ENCODE data around the gene CCDC158. TPM values are rescaled to one million over a fixed set of nuclear protein-coding genes. Genes with fewer than 3 reads are reported as not detected.
A peak's percentile ranks its signal among the peaks of the same experiment; 100 is the strongest.

The CCDC158 gene
- total and polyA plus RNA-seq, 2 experiments from 2014 or later: 0.21 to 0.27 TPM

GRCh38 chr4:76463568-76463967 lies 42.6 kb upstream of the CCDC158 start (continued):
- TF ChIP-seq ZNF462 (CRISPR knock-in tag; IDR thresholded peaks at IDR 0.05): no peak
- TF ChIP-seq ZNF331 (CRISPR knock-in tag; IDR thresholded peaks at IDR 0.05; ENCODE audit: low read depth): no peak
- TF ChIP-seq NANOG (IDR thresholded peaks at IDR 0.05; ENCODE audit: borderline replicate concordance): no peak
- no peak for TF ChIP-seq EZH2phosphoT487 (IDR thresholded peaks at IDR 0.05; ENCODE audit: unreplicated experiment)
- no peak for TF ChIP-seq ZNF114 (CRISPR knock-in tag; IDR thresholded peaks at IDR 0.05)
- no peak for TF ChIP-seq STAT1 (IDR thresholded peaks at IDR 0.05; ENCODE audit: unreplicated experiment)

GRCh38 chr4:76459291-76459723 lies 38.4 kb upstream of the CCDC158 start:
- ATAC-seq (peak; percentile 99), DNase-seq (ENCODE audit: low spot score) (peak; percentile 97)
- H4K20me1 ChIP-seq (replicated peaks; ENCODE audit: insufficient read depth): no peaks in the 10 kb centered on the region
- H3K4me2 ChIP-seq: peak overlapping the region; percentile 38
- H3K36me3 ChIP-seq (ENCODE audit: insufficient read depth): peaks cover 7% of the 10 kb centered on the region; the same call in 1 of the 2 replicates
- Mint-ChIP-seq H3K27me3 (ENCODE audit: insufficient read depth, low read depth, poor library complexity) (no peaks in the 10 kb centered on the region), H3K9me3 (peaks cover 19% of the 10 kb centered on the region), H3K4me1 (peaks cover 26% of the 10 kb centered on the region), H3K4me3 (peak overlapping the region; percentile 38), H3K27ac (peak overlapping the region; percentile 97), H3K36me3 (ENCODE audit: low read depth) (peaks cover 23% of the 10 kb centered on the region)
- no peaks in the 10 kb centered on the region for H3K27me3 ChIP-seq (ENCODE audit: insufficient read depth)
- H3K4me3 ChIP-seq: no peak overlapping the region
- H3K79me2 ChIP-seq (replicated peaks; ENCODE audit: insufficient read depth): no peaks in the 10 kb centered on the region
- peak overlapping the region; percentile 88 for H3K27ac ChIP-seq (ENCODE audit: low read depth)
- H3F3A ChIP-seq (replicated peaks; ENCODE audit: low read depth): no peaks in the 10 kb centered on the region
- H3K4me1 ChIP-seq (ENCODE audit: insufficient read depth): peaks cover 21% of the 10 kb centered on the region; the same call in 1 of the 2 replicates
- H2AFZ ChIP-seq: no peak overlapping the region
- TF ChIP-seq CREB1 (CRISPR knock-in tag; IDR thresholded peaks at IDR 0.05; ENCODE audit: low read depth) (peak; percentile 38; the same call in 1 of the 2 replicates), STAT1 (IDR thresholded peaks at IDR 0.05; ENCODE audit: unreplicated experiment) (no peak), EZH2 (IDR thresholded peaks at IDR 0.05; ENCODE audit: low read depth, unreplicated experiment) (no peak)
- H3K9me2 ChIP-seq (ENCODE audit: insufficient read depth): no peaks in the 10 kb centered on the region
